DMS153 treated with DMSO at 0.1 percent for 48 hours (cell line): ENCODE data around the gene IL20.
"Not testable (repeated sequence)": the region's sequence is repeated elsewhere in the genome, so short reads cannot be mapped to it uniquely, and the experiment has no call there.

Experiments used
- DNase-seq: peaks from one replicate; lab custom pipeline; 2025; ENCODE audit not compliant: unreplicated experiment; lab: John Stamatoyannopoulos, UW

IL20 gene

DNA sequence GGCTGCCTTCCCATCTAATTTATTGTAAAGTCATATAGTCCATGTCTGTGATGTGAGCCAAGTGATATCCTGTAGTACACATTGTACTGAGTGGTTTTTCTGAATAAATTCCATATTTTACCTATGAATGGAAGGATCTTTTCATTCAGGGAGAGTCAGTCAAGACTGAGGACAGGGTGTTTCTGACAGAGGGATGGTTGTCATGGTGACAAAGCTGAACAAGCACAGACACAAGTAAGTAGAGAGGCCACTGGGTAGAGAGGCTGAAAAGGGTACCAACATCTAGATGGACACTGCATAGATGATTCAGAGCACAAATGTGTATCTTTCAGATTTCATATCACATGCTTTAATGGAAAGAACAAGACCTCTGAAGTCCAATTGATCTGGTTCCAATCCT lies 22.6 kb upstream of the IL20 start:
- DNase-seq: no peak

DNA sequence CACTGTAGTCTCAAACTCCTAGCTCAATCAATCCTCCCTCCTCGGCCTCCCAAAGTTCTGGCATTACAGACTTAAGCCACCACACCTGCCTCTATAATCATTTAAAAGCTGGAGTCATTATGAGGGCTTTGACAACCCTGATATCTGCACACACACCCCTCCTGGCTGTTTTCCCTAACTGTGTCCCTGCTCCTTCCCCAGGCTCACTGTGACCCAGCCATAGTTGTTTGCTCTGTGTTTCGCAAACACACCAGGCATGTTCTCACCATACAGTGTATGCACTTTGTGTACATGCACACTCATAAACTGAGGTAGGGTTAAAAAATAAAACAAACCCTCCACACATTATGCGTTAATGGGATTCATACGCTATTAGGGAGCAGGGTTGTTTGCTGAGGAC lies 21.8 kb upstream of the IL20 start:
- DNase-seq: no peak

DNA sequence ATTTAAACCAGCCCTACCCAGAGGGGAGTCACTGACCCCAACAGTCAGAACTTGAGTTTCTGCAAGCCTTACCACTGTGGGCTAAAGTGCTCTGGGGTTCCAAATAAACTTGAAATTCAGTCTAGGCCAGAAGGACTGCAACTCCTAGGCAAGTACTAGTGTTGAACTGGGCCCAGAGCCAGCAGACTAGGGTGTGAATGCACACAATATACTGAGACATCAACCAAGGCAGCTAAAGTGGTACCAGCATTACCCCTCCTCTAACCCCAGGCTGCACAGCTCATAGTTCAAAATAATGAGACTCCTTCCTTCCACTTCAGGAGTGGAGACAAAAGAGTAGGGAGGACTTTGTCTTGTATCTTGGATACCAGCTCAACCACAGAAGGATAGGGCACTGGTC lies 18.9 kb upstream of the IL20 start:
- no peak for DNase-seq

DNA sequence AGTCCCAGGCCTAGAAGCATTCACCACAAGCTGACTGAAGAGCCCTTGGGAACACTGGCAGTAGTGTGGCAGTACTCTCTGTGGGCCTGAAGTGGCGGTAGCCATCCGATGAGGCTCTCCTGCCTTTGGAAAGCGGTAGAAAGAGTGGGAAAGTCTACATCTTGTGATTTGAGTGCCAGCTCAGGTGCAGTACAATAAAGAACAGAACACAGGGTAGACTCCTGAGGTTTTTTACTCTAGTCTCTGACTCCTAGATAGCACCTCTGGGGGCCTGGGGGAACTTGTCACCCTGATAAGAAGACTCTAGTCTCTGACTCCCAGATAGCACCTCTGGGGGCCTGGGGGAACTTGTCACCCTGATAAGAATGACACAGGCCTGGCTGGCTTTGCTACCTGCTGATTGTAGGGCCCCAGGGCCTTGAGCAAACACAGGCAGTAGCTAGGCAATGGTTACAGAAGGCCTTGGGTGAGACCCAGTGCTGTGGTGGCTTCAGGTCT lies 18.0 kb upstream of the IL20 start:
- DNase-seq: no peak

DNA sequence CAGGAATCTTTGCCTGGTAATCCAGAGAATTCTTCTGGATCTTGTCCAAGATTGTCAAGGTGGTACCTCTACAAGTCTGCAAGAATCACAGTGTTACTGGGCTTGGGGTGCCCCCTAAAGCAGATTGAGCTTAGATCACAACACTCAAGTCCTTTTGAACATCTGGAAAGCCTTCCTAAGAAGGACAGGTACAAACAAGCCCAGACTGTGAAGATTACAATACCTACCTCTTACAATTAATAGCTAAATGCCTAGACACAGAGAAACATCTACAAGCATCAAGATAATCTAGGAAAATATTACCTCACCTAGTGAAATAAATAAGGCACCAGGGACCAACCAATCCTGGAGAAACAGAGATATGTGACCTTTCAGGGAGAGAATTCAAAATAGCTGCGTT lies 17.5 kb upstream of the IL20 start:
- DNase-seq: no peak

DNA sequence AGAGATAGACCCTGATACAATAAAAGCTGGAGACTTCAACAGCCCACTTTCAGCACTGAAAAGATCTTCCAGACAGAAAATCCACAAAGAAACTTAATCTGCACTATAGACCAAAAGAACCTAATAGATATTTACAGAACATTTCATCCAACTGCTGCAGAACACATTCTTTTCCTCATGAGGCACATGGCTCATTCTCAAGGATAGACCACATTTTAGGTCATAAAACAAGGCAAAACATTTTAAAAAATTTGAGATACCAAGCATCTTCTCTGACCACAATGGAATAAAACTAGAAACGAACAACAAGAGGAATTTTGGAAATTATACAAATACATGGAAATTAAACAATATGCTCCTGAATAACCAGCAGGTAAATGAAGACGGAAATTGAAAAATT lies 15.0 kb upstream of the IL20 start:
- no peak for DNase-seq

DNA sequence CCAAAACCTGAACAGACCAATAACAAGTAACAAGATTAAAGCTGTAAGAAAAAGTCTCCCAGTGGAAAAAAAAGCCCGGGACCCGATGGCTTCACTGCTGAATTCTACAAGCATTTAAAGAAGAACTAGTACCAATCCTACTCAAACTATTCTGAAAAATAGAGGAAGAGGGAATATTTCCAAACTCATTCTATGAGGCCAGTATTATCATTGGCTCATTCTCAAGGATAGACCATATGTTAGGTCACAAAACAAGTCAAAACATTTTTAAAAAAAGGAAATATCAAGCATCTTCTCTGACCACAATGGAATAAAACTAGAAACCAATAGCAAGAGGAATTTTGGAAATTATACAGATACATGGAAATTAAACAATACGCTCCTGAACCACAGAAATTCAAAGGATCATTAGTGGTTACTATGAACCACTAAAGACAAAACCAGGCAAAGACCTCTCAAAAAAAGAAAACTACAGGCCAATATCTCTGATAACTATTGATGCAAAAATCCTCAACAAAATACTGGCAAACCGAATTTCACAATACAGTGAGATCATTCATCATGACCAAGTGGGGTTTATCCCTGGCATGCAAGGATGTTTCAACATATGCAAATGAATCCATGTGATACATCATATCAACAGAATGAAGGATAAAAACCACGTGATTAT lies 13.9 kb upstream of the IL20 start:
- DNase-seq: no peak

DNA sequence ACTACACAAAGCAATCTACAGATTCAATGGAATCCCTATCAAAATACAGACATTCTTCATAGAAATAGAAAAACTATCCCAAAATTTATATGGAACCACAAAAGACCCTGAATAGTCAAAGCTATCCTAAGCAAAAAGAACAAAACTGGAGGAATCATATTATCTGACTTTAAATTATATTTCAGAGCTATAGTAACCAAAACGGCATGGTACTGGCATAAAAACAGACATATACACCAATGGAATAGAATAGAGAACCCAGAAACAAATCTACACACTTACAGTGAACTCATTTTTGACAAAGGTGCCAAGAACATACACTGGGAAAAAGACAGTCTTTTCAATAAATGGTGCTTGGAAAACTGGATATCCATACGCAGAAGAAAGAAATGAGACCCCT lies 12.8 kb upstream of the IL20 start:
- DNase-seq: not testable (repeated sequence)

DNA sequence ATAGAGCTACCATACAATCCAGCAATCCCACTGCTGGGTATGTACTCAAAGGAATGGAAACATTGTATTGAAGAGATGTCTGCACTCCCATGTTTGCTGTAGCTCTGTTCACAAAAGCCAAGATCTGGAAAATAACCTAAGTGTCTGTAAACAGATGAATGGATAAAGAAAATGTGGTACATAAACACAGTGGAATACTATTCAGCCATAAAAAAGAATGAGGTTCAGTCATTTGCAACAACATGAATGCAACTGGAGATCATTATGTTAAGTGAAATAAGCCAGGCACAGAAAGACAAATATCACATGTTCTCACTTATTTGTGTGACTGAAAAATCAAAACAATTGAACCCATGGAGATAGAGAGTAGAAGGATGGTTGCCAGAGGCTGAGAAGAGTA lies 11.7 kb upstream of the IL20 start:
- DNase-seq: not testable (repeated sequence)

DNA sequence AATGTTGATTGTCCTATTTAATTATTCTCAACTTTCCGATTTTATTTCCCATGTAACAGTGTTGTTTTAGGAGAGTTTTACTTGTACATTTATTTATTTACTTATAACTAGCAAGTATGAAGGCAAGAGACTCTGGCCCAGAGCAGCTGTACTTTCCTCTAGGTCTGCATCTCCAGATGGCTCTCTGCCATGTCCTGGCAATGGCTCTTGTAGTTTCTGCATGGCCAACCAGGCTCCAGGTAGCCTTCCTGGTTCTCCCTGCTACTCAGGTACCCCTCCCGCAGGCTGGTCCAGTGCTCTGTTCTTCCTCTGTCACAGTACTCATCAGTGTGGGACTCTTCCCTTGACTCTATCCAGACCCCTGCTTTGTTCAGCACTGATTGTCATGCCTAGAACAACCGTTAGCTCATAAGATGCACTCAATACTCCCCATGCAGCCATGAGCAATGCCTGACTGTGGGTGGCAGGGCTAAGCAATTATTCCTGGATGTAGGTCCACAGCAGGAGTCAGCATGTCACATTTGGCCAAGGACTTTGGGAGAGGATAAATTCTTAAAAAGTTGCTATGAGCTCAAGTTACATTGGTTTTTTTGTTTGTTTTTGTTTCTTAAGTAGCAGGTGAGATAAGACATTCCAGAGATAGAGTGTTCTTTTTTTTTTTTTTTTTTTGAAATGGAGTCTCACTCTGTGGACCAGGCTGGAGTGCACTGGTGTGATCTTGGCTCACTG lies 10.9 kb upstream of the IL20 start:
- DNase-seq: no peak

DNA sequence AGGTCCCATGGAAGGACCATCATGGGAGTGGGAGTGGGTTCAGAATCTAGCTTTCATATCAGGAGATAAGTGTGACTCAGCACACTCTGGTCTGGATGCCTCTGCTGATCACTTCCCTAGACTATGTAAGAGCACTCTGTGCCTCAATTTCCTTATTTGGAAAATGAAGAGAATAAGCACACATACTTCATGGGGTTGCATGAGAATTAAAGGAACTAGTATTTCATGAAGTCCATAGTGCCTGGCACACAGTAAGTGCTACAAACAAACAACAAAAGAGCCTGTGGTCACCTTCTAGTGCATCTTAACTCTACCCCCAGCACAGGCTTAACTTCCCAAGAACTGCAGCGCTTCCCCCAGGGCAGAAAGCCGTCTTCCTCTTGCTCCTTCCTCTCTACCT lies 9.6 kb upstream of the IL20 start:
- no peak for DNase-seq

DNA sequence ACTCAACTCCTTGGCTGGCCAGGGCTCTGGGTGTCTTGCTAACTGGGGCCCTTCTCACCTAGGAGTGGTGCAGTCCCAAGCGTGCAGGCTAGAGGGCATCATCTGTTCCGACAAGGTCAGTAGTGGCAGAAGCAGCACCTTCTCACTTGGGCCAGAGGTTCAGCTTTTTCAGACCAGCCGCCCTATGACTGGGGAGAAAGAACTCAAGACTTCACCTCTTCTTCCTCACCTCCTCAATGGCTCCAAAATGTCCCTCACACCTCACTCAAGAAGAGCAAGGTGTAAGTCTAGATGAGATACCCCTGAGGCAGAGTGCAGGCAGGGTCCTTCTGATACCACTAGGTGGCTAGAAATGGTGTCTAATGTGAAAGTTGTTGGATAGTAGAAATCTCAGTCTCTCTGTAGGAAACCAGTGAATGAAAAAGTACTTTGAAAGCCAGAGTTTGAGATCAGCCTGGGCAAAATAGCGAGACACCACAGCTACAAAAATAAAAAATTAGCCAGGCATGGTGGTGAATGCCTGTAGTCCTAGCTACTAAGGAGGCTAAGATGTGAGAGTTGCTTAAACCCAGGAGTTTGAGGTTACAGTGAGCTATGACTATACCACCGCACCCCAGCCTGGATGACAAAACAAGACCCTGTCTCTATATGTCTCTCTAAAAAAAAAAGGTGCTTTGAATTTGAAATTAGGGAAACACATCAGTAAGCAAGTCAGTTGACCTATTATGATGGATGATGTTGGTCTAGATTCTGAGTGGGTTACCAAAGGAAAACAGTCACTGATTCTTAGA lies 8.6 kb upstream of the IL20 start:
- DNase-seq: no peak

DNA sequence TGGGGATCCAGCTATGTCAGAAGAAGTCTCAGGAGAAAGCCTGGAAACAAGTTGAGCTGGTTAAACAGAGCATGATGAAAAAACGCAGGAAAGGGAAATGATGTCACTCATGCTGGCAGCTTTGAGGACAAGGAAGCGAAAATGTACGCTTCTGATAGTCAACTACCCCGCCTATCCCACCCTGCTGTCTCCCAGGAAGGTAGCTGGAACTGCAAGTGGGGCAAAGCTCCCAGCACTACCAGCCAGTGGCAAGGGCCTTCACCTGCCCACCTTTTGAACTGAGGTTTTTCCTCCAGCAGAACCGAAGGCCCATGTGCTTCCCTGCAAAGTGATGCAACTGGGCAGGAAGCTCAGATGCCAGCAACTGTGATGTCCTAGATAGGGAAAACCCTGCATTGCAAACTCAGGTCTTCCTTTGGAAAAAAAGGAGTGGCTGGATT lies 6.3 kb upstream of the IL20 start:
- DNase-seq: no peak

DNA sequence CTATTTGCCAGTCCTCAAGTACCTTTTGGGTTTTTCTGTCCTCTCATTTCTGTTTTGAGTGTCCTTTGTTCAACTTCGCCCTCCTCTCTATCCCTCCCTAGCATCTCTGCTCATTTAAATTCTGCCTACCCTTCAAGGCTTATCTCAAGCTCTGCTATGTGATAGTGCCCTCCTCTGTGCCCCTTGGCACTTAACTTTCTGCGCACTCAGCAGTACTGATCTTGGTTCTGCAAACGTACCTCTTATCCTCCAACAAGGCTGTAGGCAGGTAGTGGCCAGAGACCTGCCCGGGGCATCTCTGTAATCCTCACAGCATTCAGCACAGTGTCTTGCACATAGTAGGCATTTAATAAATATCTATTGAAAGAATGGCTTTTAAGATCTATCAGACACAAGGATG lies 5.3 kb upstream of the IL20 start:
- DNase-seq: no peak

DNA sequence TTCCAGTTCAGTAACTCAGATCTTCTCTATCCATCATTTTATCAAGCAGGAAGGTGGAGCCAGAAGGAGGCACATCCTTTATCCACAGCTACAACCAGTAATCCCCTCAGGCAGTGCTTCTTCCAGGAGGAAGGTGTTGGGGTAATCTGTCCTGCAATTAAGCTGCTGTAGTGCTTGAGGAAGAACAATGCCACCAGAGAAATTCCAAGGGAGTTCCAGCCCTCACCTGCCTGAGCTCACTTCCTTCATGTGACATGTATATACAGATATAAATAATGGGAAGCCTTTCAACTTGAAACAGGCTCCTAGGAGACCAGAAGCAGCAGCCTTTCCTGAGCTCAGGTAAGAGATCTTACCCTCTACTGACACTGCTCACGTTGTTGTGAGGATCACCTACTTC lies 2.2 kb upstream of the IL20 start:
- no peak for DNase-seq

DNA sequence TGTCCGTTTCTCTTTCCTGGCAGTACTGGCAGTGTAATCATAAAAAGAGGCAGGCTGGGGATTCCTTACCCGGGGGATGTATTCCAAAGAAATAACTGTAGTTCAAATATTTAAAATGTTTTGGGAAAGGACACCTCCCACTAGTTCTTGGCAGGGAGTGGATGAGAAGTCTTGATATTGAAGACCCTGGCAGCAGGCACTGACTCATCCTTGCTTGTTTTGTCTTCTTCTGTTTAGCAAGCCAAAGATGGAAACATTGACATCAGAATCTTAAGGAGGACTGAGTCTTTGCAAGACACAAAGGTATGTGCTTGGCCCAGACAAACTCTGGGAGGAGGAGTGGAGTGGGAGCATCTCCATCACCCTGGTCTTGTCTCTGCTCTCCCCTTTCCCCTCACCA lies 639 bp downstream of the IL20 start:
- no peak for DNase-seq

DNA sequence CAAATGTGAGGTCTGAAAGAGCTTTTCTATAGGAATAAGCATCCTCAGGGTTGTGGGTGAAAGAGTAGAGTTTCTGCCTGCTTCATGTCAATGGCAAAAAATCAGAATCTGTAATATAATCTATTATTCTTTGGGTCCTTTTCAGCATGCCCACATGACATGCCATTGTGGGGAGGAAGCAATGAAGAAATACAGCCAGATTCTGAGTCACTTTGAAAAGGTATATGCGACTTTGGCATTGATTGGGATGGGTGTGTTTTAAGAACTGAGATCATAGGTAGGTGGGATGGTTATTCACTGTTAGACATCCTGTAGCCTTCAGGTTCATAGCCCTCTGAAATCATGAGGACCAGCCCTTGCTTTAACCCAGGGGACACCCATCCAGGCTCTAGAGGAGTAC lies 1.8 kb downstream of the IL20 start:
- DNase-seq: no peak

DNA sequence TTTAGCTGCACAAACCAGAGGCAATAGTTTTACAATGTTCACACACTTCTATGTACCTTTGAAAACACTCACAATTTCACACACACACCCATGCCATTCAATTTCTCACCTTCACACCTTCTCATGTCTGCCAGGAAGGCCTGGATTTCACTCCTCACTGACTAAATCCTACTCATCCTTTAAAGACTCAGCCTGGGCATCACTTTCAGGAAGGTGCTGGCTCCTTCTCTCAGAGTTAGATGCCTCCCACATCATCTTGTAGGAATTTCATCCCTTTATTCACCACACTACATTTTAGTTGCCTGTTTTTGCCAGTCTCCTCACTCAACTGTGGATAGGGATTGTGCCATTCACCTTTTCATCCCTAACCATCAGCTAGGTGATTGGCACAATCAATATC lies 2.3 kb downstream of the IL20 start:
- DNase-seq: no peak

DNA sequence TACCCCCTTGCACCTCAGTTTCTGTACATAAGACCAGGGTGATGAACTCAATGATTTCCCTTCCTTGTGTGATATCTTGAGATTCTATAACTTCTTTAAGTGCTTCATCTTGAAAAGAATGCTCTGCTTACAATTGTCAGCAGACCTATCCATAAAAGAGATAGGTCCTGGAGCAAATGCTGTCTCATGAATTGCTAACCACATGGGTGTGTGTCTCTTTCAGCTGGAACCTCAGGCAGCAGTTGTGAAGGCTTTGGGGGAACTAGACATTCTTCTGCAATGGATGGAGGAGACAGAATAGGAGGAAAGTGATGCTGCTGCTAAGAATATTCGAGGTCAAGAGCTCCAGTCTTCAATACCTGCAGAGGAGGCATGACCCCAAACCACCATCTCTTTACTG lies 2.8 kb downstream of the IL20 start:
- DNase-seq: no peak

DNA sequence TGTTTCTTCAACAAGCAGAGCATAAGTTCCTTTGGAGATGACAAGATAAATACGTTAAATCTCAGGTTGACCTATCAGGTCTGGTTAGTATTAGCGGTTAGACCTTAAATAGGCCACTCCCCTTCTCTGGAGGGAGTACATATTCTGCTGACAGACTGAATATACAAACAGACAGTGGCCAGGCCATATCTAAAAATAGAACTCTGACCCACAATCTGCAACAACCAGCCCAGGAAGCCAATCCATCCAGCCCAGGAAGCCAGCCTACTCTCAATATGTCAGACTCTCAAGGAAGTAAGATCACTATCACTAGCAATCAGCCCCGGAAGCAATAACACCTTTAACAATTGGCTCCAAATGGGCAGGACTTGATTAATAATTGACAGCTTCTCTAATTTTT lies 6.7 kb downstream of the IL20 start:
- DNase-seq: no peak

DNA sequence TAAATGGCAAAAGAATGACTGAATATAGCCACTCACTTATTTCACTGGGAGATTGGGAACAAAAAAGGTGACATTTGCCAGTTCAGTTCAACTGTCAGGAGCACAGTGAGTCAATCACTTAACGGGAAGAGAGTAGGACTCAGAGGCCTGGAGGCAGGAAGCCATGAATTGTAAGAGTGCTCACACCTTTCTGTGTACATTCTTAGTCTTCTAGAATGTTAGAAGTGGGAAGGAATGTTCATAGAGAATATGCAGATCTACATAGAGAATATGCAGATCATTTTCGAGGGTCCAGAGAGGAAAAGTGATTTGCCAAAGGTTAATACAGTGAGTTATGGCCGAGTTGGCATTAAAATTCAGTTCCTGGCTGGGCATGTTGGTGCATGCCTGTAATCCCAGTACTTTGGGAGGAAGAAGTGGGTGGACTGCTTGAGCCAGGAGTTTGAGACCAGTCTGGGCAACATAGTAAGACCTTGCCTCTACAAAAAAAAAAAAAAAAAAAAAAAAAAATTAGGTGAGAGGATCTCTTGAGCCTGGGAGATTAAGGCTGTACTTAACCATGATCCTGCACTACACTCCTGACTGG lies 8.3 kb downstream of the IL20 start:
- no peak for DNase-seq
